Activated CD8-positive, alpha-beta memory T cell treated with anti-CD3 and anti-CD28 coated beads, Interleukin-2, amount 50 U/mL, for 24 hours (primary cell): ENCODE measurements around the gene LBX2.
A peak's percentile ranks its signal among the peaks of the same experiment; 100 is the strongest.

ENCODE experiments used
- DNase-seq: peaks from one replicate; pipeline ENCODE4 v3.0.0-alpha.2; 2020; ENCODE audit errors: extremely low read depth

The LBX2 gene

GRCh38 chr2:74457549-74458131 is 41.8 kb downstream of the LBX2 start:
- DNase-seq: peak; percentile 61

DNA sequence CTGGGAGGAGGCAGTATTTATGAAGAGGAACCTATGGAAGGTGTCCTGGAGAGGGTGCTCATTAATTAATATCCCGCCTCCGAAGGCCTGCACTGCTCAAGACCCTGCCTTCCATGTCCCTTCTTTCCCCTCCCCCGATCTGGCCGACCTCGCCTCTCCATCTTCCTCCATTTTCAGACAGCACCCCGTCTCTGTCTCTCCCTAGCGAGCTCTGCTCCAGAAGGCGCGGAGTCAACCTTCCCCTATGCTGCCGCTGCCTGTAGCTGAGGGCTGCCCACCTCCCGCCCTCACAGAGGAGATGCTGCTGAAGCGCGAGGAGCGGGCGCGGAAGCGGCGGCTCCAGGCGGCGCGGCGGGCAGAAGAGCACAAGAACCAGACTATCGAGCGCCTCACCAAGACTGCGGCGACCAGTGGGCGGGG is 42.3 kb downstream of the LBX2 start:
- no peak for DNase-seq

DNA sequence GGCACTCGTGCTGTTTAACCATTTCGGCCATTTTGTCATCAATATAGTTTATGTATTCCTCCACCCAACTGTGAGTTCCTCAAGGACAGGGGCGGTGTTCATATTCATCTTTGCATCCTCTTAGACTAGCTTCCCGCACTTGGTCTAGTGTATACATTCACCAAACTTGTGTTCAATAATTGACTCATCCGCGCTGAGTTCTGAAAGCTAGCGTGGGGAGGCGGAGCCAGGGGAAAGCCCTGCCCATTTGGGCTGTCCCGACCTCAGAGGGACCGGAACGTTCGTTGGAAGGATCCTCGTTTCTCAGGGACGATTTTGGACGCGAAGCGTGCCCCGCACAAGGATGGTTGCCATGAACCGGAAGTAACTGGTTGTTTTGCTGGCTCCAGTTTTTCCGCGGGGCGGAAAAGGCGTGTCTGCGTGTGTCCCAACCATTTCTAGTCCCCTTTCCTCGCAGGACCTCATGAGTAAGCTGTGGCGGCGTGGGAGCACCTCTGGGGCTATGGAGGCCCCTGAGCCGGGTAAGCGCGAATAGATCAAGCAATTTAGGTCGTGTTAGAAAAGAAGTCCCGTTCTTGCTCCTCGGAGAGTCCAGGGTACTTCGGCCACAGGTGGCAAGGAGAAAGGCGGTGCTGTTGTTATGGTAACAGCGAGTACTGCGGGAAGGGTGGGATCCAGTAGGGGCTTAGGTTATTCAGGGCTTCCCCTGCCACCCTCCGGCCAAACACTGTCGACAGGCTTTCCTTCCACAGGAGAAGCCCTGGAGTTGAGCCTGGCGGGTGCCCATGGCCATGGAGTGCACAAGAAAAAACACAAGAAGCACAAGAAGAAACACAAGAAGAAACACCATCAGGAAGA is 44.5 kb downstream of the LBX2 start, which contains the start of gene INO80B:
INO80B (plus strand) TSS at position 434 of the 858 bp plus-strand sequence; CDS start at position 464, 30 bp downstream.
- peak; percentile 95 for DNase-seq

- DNase-seq: no peak
Measured at GRCh38 chr2:74450570-74451190, 48.7 kb downstream of the LBX2 start.

- DNase-seq: no peak
Measured at GRCh38 chr2:74448771-74449170, 50.6 kb downstream of the LBX2 start.
